ENCODE data around the gene FMO3.

DNA sequence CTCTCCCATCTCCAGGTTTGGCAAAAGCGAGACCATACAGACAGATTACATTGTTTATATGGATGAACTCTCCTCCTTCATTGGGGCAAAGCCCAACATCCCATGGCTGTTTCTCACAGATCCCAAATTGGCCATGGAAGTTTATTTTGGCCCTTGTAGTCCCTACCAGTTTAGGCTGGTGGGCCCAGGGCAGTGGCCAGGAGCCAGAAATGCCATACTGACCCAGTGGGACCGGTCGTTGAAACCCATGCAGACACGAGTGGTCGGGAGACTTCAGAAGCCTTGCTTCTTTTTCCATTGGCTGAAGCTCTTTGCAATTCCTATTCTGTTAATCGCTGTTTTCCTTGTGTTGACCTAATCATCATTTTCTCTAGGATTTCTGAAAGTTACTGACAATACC lies 26.4 kb downstream of the FMO3 start:
- TF ChIP-seq, protein P1, sequence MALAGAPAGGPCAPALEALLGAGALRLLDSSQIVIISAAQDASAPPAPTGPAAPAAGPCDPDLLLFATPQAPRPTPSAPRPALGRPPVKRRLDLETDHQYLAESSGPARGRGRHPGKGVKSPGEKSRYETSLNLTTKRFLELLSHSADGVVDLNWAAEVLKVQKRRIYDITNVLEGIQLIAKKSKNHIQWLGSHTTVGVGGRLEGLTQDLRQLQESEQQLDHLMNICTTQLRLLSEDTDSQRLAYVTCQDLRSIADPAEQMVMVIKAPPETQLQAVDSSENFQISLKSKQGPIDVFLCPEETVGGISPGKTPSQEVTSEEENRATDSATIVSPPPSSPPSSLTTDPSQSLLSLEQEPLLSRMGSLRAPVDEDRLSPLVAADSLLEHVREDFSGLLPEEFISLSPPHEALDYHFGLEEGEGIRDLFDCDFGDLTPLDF (CRISPR knock-in tag; IDR thresholded peaks at IDR 0.05) = no peak
- TF ChIP-seq, protein P2, sequence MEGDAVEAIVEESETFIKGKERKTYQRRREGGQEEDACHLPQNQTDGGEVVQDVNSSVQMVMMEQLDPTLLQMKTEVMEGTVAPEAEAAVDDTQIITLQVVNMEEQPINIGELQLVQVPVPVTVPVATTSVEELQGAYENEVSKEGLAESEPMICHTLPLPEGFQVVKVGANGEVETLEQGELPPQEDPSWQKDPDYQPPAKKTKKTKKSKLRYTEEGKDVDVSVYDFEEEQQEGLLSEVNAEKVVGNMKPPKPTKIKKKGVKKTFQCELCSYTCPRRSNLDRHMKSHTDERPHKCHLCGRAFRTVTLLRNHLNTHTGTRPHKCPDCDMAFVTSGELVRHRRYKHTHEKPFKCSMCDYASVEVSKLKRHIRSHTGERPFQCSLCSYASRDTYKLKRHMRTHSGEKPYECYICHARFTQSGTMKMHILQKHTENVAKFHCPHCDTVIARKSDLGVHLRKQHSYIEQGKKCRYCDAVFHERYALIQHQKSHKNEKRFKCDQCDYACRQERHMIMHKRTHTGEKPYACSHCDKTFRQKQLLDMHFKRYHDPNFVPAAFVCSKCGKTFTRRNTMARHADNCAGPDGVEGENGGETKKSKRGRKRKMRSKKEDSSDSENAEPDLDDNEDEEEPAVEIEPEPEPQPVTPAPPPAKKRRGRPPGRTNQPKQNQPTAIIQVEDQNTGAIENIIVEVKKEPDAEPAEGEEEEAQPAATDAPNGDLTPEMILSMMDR (IDR thresholded peaks at IDR 0.05) = no peak
- no peak for TF ChIP-seq IRF2 (CRISPR knock-in tag; IDR thresholded peaks at IDR 0.05; ENCODE audit: borderline replicate concordance, low read depth)
- no peak for TF ChIP-seq TEAD4 (CRISPR knock-in tag; IDR thresholded peaks at IDR 0.05)
- no peak for TF ChIP-seq KAT7 (CRISPR knock-in tag; IDR thresholded peaks at IDR 0.05; ENCODE audit: borderline replicate concordance)
- no peak for TF ChIP-seq MXD4 (CRISPR knock-in tag; IDR thresholded peaks at IDR 0.05; ENCODE audit: borderline replicate concordance)
- TF ChIP-seq, protein P3, sequence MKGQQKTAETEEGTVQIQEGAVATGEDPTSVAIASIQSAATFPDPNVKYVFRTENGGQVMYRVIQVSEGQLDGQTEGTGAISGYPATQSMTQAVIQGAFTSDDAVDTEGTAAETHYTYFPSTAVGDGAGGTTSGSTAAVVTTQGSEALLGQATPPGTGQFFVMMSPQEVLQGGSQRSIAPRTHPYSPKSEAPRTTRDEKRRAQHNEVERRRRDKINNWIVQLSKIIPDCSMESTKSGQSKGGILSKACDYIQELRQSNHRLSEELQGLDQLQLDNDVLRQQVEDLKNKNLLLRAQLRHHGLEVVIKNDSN (CRISPR knock-in tag; IDR thresholded peaks at IDR 0.05) = no peak
- TF ChIP-seq, protein P4, sequence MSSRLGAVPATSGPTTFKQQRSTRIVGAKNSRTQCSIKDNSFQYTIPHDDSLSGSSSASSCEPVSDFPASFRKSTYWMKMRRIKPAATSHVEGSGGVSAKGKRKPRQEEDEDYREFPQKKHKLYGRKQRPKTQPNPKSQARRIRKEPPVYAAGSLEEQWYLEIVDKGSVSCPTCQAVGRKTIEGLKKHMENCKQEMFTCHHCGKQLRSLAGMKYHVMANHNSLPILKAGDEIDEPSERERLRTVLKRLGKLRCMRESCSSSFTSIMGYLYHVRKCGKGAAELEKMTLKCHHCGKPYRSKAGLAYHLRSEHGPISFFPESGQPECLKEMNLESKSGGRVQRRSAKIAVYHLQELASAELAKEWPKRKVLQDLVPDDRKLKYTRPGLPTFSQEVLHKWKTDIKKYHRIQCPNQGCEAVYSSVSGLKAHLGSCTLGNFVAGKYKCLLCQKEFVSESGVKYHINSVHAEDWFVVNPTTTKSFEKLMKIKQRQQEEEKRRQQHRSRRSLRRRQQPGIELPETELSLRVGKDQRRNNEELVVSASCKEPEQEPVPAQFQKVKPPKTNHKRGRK (CRISPR knock-in tag; IDR thresholded peaks at IDR 0.05; ENCODE audit: borderline replicate concordance) = no peak
- TF ChIP-seq FOXP1 (CRISPR knock-in tag; IDR thresholded peaks at IDR 0.05; ENCODE audit: borderline replicate concordance) = no peak
- TF ChIP-seq ELF4 (CRISPR knock-in tag; IDR thresholded peaks at IDR 0.05; ENCODE audit: low read depth) = no peak
- TF ChIP-seq ESRRA (CRISPR knock-in tag; IDR thresholded peaks at IDR 0.05; ENCODE audit: borderline replicate concordance) = no peak
